Hematopoietic multipotent progenitor cell treated with erythropoietin and hydrocortisone succinate and interleukin-3 and kit ligand, for 15 days (in vitro differentiated cells): Measurements from ENCODE around the gene EEF1A2.

Experiments used
- DNase-seq: peaks from one replicate; pipeline ENCODE4 v3.0.0-alpha.2; 2015; ENCODE audit warnings: low spot score

The EEF1A2 gene

GRCh38 chr20:63500151-63500901 lies 1.4 kb upstream of the EEF1A2 start:
- no peak for DNase-seq

GRCh38 chr20:63499338-63499969 lies 571 bp upstream of the EEF1A2 start:
- no peak for DNase-seq

DNA sequence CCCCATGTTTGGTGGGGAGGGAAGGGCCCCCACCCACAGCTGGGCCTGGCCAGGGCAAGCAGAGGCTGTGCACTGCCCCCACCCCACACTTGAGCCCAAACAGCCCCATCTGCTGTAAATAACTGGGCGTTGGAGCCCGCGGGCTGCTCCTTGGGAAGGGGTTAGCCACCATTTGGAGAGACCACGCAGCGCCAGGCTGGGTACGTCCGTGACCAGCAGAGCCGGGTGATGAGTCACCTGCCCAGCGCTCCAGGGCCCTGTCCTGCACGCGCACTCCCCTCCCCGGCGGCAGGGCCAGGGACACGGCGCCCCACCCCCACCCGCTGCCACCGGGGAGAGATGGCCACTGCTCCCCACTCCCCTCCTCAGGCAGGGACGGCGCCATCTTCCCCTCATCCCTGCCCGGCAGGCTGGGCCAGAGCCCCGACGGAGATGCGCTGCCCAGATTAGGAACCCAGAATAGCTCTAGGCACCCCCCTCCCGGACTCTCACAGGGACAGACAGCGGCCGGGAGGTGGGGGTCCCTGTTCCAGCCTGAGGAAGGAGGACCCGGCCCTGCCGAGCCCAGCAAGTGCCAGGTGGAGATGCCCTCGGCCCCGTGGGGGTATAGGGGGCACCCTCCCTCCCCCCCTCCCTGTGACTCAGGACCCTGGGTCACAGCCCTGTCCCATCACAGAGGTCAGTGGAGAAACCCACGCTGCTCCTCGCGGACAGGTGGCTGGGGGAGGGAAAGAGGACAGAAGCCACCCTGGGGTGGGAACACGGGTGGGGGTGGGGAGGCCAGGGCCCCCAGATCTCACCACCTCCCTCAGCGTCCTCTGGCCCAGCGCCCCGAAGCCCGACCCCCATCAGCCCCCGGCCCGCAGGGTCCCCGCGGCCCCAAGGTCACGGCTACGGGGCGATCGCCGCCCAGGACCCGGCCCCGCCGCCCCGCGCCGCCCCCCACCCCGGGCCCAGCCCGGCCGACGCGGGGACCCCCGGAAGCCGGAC lies 642 bp downstream of the EEF1A2 start:
- no peak for DNase-seq

DNA sequence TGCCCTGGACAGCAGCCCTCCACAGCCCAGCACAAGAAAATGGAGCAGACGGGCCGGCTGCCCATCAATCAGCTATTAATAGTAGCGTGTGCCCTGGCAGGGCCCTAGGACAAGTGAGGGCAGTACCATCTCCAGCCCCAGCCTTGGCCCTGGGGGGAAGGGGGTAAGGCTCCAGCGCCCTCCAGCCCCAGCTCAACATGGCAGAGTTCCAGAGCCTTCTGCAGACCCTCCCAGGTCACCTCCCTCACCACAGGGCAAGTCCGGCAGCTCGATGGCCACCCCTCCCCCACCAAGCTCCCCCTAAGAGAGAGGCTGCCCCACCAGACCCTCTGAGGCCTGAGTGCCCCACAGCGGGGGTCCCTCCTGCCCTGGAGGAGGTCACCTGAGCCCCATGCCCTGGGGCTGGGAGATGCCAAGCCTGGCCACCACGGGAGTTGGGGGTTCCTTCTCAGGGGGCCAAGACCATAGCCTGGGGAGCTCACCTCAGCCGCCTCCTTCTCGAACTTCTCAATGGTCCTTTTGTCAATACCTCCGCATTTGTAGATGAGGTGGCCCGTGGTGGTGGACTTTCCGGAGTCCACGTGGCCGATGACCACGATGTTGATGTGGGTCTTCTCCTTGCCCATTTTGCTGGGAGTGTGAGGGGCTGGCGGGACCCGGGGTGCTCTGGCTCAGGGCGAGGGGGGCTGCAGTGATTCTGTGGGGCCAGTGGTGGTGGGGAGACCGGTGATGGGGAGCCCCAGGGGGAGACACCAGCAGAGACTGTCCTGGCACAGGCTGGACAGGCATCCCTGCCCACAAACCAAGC lies 1.5 kb downstream of the EEF1A2 start:
- DNase-seq = no peak

DNA sequence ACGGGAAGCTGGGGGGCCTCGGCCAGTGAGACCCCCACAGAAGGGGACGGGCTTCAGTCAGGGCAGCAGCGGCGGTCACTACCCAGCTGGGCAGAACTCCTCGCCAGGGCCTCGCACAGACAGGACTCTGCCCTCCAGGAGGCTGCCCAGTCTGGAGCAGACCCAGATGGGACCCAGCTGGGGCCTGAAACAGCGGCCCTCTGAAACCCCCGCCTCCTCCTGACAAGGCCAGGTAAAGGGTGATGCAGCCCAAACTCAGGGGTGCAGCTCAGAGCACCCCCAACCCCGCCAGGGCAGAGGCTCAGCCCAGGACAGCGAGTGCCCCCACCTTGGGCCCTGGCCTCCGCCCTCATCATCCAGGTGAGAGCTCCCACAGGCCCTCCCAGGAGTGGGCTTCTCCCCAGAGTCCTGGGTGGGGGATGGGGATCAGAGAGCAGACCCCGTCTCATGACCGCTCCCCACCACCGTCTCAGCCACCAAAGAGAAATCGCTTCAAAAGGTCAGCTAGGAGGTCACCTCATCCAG lies 2.2 kb downstream of the EEF1A2 start:
- no peak for DNase-seq

DNA sequence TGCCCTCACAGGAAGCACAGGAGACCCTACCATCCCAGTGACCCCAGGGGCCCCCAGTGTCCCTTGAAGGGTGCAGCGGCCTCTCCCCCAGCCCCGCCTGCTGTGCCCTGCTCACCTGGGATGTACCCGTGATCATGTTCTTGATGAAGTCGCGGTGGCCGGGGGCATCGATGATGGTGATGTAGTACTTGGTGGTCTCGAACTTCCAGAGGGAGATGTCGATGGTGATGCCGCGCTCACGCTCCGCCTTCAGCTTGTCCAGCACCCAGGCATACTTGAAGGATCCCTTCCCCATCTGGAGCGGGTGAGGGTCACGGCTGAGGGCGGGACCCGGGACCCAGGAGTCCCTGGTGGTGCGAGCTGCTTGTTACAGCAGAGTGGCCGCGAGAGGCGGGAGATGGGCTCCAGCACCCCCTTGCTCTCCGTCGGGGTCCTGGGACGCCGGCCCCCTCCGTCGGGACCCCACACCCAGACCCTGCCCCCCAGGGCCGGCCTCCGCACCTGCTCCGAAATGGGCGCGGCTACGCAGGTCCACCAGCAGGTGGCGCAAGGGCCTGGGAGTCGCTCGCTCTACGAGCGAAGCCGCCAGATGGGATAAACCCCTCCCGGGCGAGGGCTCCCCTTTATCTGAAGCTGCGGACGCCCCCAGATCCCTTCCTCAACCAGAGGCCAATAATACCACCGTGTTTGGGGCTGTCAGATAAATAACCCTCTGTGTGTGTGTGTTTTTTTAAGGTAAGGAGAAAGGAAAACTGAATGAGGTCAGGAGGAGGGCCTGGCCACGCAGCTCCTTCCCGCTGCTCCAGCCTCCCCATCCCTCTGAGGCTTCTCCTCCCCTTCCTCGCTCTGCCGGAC lies 2.9 kb downstream of the EEF1A2 start:
- peak; percentile 71 for DNase-seq

DNA sequence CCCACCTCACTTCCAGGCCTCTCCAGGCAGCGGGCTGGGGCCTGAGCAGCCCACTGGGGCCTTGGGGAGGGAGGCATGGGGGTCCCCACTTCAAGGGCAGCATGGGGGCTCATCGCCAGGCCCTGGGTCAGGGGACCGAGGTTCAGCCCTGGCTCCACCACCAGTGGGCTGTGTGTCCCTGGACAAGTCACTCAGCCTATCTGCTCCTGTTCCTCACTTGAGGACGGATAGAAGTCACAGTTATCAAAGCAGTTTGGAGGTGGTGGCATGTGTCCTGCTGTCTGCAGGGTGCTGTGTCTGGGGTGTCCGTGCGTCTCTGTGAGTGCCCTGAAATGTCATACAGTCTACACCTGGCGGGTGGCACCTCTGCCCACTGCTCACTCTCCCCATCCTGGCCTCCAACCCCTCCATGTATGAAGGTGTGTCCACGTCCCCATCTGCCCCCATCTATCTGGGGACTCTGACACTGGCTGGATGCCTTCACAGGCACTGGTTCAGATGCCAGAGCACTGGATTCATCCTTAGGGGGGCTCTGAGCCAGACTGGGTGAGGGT lies 3.6 kb downstream of the EEF1A2 start:
- no peak for DNase-seq

- no peak for DNase-seq
These were observed 4.3 kb downstream of the EEF1A2 start for GRCh38 chr20:63494420-63495166.

- no peak for DNase-seq
These were observed 4.8 kb downstream of the EEF1A2 start for GRCh38 chr20:63494084-63494419.

DNA sequence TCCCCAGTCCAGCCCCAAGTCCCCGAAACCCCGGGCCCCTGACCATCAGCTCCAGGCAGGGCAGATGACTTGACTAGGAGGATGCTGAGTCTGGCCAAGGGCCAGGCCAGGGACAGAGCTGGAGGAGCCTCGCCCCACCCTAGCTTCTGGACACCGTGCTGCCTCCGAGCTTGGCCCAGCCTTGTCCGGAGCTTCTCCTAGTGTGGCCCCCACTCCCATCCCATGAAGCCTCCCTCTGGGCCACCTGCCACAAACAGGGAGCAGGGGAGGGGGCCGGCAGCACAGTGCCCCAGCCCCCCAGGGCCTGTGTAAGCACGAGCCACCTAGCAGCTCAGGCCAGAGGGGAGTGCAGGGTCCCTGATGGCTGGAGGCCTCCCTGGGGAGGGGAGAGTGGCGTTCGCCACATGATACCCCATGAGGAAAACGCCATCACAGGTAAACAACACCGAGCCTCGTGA lies 5.3 kb downstream of the EEF1A2 start:
- no peak for DNase-seq

DNA sequence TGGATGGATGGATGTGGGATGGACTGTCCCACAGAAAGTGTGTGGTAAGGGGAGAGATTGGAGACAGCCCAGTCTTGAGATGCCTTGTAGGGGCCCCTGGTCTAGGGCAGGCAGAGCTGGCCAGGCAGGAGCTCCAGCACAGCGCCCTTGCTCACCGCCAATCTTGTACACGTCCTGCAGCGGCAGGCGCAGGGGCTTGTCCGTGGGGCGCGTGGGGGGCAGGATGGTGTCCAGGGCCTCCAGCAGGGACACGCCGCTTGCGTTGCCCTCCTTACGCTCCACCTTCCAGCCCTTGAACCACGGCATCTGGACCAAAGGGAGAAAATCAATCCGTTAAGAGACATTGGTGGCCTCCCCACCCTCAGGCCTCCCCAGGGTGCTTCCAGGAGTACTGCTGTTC lies 5.9 kb downstream of the EEF1A2 start:
- DNase-seq = no peak

DNA sequence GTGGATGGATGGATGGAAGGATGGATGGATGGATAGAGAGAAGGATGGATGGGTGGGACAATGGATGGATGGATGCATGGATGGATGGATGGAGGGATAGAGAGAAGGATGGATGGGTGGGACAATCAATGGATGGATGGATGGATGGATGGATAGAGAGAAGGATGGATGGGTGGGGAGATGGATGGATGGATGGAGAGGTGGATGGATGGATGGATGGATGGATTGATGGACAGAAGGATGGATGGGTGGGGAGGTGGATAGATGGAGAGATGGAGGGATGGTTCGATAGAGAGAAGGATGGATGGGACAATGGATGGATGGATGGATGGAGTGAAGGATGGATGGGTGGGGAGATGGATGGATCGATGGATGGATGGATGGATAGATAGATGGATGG lies 6.4 kb downstream of the EEF1A2 start:
- DNase-seq = no peak

DNA sequence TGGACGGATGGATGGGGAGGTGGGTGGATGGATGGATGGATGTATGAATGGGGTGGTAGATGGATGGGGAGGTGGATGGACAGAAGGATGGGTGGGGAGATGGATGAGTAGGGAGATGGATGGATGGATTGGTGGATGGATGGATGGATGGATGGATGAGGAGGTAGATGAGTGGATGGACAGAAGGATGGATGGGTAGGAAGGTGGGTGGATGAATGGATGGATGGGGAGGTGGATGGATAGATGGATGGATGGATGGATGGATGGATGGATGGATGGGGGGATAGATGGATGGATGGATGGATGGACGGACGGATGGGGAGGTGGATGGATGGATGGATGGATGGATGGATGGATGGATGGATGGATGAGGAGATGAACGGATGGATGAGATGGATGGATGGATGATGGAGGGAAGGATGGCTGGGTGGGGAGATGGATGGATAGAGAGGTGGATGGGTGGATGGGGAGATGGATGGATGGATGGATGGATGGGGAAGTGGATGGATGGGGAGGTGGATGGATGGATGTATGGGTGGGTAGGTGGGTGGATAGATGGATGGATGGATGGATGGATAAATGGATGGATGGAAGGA lies 7.2 kb downstream of the EEF1A2 start:
- no peak for DNase-seq

DNA sequence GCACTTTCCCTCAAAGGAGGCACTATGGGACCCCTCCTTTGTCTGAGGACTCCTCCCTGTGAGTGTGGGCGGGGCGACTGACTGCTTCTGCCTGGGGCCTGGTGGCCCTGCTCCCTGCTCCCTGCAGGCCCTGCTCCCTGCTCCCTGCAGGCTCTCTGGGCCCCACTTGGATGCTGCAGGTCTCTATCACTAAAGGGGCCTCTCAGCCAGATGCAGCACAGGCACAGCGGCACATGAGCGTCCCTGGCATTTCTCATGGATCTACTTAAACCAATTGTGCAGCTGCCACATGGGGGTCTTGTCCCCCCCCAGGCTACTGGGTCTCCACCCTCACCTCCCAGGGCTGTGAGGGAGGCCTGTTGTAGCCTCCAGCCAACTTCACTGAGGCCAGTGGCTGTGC lies 7.8 kb downstream of the EEF1A2 start:
- DNase-seq = no peak

GRCh38 chr20:63490416-63490815 lies 8.5 kb downstream of the EEF1A2 start:
- no peak for DNase-seq

DNA sequence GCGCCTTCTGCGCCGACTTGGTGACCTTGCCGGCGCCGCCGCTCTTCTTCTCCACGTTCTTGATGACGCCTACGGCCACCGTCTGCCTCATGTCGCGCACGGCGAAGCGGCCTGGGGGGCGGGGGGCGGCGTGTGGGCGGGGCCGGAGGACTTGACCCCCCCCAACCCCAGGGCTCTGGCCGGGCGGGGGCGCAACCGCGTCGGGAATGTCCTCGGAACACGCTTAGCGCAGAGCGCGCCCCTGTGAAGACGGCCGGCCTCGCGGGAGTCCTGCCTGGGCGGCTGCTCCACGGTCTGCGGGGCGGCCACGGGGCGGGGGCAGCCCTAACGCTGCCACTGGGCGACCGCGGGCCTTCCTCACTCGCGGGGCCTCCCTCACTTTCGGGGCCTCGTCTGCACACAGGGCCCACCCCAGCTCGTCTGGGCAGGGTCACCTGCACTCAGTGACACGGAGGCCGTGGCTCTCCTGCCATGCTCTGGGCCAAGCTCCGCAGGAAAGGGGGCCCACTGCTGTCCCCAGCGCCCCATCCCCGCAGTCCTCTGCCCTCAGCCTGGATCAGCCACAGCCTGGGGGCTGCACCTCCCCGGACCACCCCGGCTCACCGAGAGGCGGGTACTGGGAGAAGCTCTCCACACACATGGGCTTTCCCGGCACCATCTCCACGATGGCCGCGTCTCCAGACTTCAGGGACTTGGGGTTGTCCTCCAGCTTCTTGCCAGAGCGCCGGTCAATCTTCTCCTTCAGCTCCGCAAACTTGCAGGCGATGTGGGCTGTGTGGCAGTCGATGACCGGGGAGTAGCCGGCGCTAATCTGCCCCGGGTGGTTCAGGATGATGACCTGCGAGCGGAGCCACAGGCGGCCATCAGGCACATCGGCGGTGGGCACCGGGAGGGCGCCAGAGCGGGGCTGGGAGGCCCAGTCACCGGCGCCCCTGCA lies 10.3 kb downstream of the EEF1A2 start:
- DNase-seq = no peak

DNA sequence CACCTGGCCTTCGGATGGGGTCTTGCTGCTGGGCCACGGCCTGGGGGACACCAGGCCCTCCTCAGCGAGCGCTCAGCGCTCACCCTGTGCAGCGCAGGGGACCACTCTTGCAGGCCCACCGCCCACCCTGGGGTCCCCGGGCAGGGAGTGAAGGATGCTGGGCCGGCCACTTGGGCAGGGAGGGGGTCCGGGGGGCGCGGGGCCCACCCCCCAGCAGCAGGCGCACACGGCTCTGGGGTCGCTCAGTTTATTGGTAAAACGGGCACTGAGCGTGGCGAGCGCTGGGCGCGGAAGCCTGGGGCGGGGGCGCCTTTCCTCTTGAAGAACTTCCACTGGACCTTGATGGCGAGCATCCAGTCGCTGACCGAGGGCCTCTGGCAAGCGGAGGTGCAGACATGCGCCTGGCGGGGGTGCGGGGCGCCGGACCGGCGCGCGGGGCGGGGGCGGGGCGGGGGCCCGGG lies 11.1 kb downstream of the EEF1A2 start:
- no peak for DNase-seq
